Right kidney (tissue), 1 donor: ENCODE measurements around the gene RIN2.
A peak's percentile ranks its signal among the peaks of the same experiment; 100 is the strongest.

ENCODE experiments used
- DNase-seq: peaks from one replicate; pipeline ENCODE4 v3.0.0-alpha.2; 2016

RIN2 gene

GRCh38 chr20:19764207-19764606, 6.1 kb downstream of the RIN2 start:
- no peak for DNase-seq

- DNase-seq, result no peak
Observed at GRCh38 chr20:19765266-19765665, 7.2 kb downstream of the RIN2 start.

GRCh38 chr20:19765913-19766312, 7.9 kb downstream of the RIN2 start:
- DNase-seq, result no peak

- no peak for DNase-seq
Observed at GRCh38 chr20:19767070-19767469, 9.0 kb downstream of the RIN2 start.

GRCh38 chr20:19768325-19768842, 10.3 kb downstream of the RIN2 start:
- no peak for DNase-seq

- DNase-seq, result no peak
Observed at GRCh38 chr20:19769507-19769906, 11.4 kb downstream of the RIN2 start.

GRCh38 chr20:19770375-19770774, 12.3 kb downstream of the RIN2 start:
- no peak for DNase-seq

DNA sequence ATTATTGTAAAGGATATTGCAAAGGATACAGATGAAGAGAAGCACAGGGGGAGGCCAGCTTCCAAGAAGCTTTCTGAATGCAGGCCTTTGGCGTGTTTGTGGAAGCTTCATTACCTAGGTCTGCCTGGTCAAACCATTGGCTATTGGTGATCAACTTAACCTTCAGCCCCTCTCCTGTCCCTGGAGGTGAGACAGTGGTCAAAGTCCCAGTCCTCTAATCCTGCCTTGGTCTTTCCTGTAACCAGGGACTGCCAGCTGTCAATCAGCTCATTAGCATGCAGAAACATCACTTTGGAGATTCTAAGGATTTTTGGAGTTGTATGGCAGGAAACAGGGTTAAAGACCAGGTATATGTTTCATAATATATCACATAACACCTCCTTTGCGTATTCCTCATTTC, 13.0 kb downstream of the RIN2 start:
- DNase-seq, result no peak

- DNase-seq, result no peak
Observed at GRCh38 chr20:19773471-19773870, 15.4 kb downstream of the RIN2 start.

GRCh38 chr20:19774135-19774933, 16.3 kb downstream of the RIN2 start:
- DNase-seq, result no peak

GRCh38 chr20:19775353-19776253, 17.5 kb downstream of the RIN2 start:
- no peak for DNase-seq

DNA sequence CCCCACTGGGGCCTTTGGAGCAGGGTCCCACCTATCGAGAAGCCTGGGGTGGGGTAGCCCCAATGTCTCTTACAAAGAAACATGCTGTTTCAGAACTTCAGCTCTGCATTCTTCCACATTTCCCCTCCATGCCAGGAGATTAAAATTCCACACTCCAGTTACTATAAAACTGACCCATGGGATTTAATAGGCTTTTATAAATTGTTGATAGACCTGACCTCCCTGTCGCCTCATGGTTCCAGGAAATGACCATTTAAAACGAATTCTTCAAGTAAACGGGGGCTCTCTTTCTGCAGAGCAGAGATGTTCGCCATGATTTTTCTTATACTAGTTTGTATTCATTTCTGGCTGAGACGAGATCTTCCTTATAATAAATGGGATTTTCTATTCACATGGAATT, 19.3 kb downstream of the RIN2 start:
- no peak for DNase-seq

- no peak for DNase-seq
Observed at GRCh38 chr20:19777981-19778380, 19.9 kb downstream of the RIN2 start.

GRCh38 chr20:19778404-19778803, 20.3 kb downstream of the RIN2 start:
- DNase-seq, result no peak

DNA sequence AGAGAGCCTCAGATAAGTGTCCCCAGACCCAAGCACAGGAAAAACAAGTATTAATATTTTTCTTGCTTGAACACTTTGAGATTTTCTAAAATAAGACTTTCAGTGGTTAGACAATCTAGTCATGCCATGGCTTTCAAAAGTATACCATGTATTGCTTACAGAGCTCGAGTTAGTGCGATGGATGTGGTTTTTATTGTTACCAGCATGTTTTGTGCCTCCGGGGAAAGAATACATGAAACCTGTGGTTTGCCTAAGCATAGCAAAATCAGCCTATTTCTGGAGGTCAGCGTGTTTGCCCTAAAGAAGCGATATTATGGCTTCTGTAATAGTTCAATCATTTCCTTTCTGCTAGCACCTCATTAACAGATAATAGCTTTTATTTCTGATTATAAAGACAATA, 21.6 kb downstream of the RIN2 start:
- no peak for DNase-seq

DNA sequence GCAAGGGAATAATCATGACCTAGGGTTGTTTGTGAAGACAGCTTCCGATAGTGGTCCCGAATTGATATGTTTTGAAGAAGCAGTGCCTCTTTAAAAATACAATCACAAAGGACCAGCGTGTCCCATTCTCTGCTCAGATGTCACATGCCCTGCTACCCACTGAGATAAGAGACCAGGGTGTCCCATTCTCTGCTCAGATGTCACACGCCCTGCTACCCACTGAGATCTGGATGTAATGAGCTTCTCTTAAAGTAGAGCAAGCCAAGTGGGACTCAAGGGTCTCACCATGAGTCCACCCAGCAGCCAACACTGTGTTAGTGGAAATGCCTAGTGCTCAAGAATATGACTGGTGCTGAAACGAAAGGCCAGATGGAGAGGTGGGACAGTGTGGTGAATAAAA, 22.2 kb downstream of the RIN2 start:
- DNase-seq, result no peak

DNA sequence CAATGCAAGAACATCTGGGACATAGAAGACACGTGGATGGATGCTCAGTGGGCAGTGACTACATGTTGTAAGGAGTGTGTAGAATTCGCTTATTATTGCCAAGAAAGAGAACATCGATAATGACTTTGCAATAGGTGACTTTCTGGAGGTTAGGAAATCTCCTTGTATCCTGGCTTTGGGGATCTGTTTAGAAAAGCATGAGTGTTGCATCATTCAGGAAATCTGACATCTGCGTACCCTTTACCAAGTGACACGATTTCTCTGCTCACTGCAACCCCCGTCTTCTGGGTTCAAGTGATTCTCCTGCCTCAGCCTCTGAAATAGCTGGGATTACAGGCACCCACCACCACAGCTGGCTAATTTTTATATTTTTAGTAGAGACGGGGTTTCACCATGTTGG, 23.2 kb downstream of the RIN2 start:
- DNase-seq, result no peak

GRCh38 chr20:19782669-19783068, 24.6 kb downstream of the RIN2 start:
- DNase-seq, result no peak

DNA sequence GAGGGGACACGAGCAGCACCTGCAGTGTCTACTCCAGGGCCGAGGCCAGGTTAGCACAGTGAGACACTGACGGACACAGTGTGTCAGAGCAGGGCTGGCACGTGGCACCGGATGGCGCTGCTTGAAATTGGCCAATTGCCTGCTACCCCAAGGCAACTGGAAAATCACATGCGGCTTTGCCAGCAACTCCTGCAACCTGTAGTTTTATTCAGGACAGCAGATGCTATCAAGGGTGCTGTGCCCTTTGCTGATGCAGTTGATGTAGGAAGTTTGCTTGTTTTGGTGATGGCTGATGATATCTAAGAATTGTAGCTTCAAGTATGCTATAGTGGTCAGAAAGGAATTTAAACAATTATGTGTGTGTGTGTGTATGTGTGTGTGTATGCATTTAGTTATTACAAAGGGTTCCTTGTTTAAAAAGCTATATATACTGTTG, 25.9 kb downstream of the RIN2 start:
- no peak for DNase-seq

- peak; percentile 72 for DNase-seq
Observed at GRCh38 chr20:19784511-19785172, 26.6 kb downstream of the RIN2 start.

DNA sequence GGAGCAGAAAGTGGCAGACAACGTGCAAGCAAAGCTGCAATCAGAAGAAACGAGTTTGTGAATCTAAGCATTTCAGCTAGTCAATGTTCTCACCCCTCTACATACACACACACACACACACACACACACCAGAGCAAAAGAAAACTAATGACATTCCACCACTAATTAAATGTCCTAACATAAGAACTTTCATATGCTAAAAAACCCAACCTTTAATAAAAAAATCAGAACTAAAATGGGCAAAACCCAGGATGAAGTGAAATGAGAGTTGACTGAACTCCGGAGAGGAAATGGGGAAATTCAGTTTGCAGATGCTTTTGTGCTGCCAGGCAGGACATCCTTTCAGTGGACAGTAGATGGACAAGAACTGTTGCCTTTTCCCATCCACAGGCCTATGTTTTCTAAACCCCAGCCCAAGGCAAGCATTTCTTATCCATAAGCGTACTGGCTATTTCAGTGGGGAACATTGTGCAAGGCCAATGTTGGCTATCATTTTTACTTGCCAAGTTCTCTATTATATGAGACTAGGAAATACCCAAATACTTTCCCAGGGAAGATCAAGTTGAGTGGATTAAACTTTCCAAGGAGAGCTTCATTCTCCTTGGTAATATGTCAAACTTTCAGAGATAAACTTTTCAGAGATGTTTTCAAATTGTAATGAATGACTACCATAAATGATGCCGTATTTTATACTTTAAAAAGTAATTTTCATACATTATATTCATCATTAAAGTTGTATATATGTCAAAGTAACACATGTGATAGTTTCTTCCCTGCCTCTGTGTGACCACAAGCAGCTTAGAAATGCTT, 27.3 kb downstream of the RIN2 start:
- DNase-seq, result no peak

DNA sequence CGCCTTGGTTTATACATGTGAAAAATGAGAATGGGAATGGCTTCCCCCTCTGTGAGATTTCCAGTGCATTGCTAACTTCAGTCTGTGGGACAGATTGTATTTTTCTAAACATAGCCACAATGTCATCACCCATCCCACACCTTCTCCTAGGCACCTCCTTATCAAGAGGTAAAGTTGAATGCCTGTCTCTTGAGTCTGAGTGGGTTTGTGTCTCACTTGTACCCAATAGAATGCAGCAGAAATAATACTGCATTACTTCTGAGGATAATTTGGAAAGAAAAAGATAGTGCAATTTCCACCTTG, 27.9 kb downstream of the RIN2 start:
- no peak for DNase-seq
